Panc1 (cell line): Measurements from ENCODE around the gene EME1. TPM values are rescaled to one million over a fixed set of nuclear protein-coding genes. Genes with fewer than 3 reads are reported as not detected.

Source experiments
- ATAC-seq: fragments of 200-7000 bp; cut with Tn5 transposase; 2 replicates; pipeline ENCODE4 v1.9.1; 2020; ENCODE audit warnings: mild to moderate bottlenecking, moderate library complexity
- BruUV-seq: library from RNA; stranded (reverse); fragments of 400-500 nt; replicated peaks from 2 replicates; lab custom pipeline; 2021; lab: Mats Ljungman, UMichigan
- CTCF ChIA-PET: fragments of 300-600 bp; sonication (Branson Sonifier 250); formaldehyde crosslinking; loops from one replicate; lab custom pipeline; 2022; ENCODE audit warnings: antibody characterized with exemption; lab: Charles Lee
- POLR2A ChIA-PET: fragments of 300-600 bp; sonication (Branson Sonifier 250); formaldehyde crosslinking; loops from one replicate; lab custom pipeline; 2022; ENCODE audit warnings: antibody characterized with exemption; lab: Charles Lee
- DNase-seq: peaks from one replicate; pipeline ENCODE4 v3.0.0-alpha.2; 2010; ENCODE audit warnings: low read depth, low spot score
- H3K27ac ChIP-seq: 2 replicates; pipeline ENCODE4 v1.5.1; 2011; ENCODE audit warnings: mild to moderate bottlenecking, low read length, inconsistent platforms
- H3K27me3 ChIP-seq: fragments of 200-500 bp; sonication (Bioruptor generic); 2 replicates; pipeline ENCODE4 v1.6.0; 2014; ENCODE audit warnings: low read length, inconsistent platforms; ENCODE audit not compliant: control insufficient read depth, insufficient read depth
- H3K36me3 ChIP-seq: fragments of 200-500 bp; sonication (Bioruptor generic); 2 replicates; pipeline ENCODE4 v1.5.1; 2014; ENCODE audit warnings: inconsistent platforms, mild to moderate bottlenecking, low read length, moderate library complexity; ENCODE audit not compliant: control insufficient read depth, insufficient read depth
- H3K4me1 ChIP-seq: 2 replicates; pipeline ENCODE4 v1.5.1; 2011; ENCODE audit warnings: inconsistent platforms, mild to moderate bottlenecking, low read length, moderate library complexity; ENCODE audit not compliant: control insufficient read depth, insufficient read depth
- H3K4me3 ChIP-seq, 2 experiments: 2 replicates each; pipeline ENCODE4 v1.5.1; 2011 to 2012; ENCODE audit warnings: low read depth in 2 of 2, low read length in 2 of 2, mild to moderate bottlenecking in 2 of 2, inconsistent platforms in 1 of 2, moderate library complexity in 1 of 2
- H3K9me3 ChIP-seq: fragments of 200-500 bp; sonication (Bioruptor generic); 2 replicates; pipeline ENCODE4 v1.5.1; 2014; ENCODE audit warnings: low read depth, mild to moderate bottlenecking, inconsistent platforms, low read length, moderate library complexity; ENCODE audit not compliant: control insufficient read depth, insufficient read depth
- CTCF ChIP-seq: fragments of 450-650 bp; IDR thresholded peaks from 2 replicates; pipeline ENCODE4 v1.5.1; 2017; ENCODE audit warnings: mild to moderate bottlenecking
- POLR2AphosphoS5 ChIP-seq: IDR thresholded peaks from 2 replicates; pipeline ENCODE4 v1.6.1; 2012; ENCODE audit warnings: mild to moderate bottlenecking, low read depth, low read length, moderate library complexity
- REST ChIP-seq, 2 experiments: IDR thresholded peaks; 2 replicates each; pipeline ENCODE4 v1.6.1; 2011 to 2012; ENCODE audit warnings: low read depth in 2 of 2, control low read depth in 1 of 2, low read length in 1 of 2, mild to moderate bottlenecking in 1 of 2, moderate library complexity in 1 of 2; ENCODE audit not compliant: insufficient read depth in 1 of 2
- SIN3A ChIP-seq: IDR thresholded peaks from 2 replicates; pipeline ENCODE4 v1.6.1; 2012; ENCODE audit warnings: low read depth, mild to moderate bottlenecking, low read length, moderate library complexity, borderline replicate concordance; ENCODE audit not compliant: insufficient read depth
- TCF7L2 ChIP-seq: IDR thresholded peaks from 2 replicates; pipeline ENCODE4 v1.6.1; 2011; ENCODE audit warnings: mild to moderate bottlenecking, low read depth, low read length, inconsistent platforms
- in situ Hi-C: cut with HindIII; loops from 2 replicates; pipeline ENCODE4 v1.10.0; 2016; ENCODE audit warnings: low sequenced_read_pairs, low pct_unique_long_range_greater_than_20kb
- intact Hi-C: fragments of 100-400 bp; cut with micrococcal nuclease; formaldehyde crosslinking; loops from one replicate; pipeline ENCODE4 v1.10.0; 2022; ENCODE audit not compliant: unreplicated experiment
- total RNA-seq: library from RNA; stranded (reverse); gene quantifications from one replicate; pipeline ENCODE4 v1.2.1, GENCODE V29; 2021; ENCODE audit not compliant: unreplicated experiment

Gene EME1
- total RNA-seq, 1 experiment from 2014 or later = 15.3 TPM

GRCh38 chr17:50329716-50330115, 43.3 kb upstream of the EME1 start:
- Histone ChIP-seq H3K27me3 (no peaks in the 10 kb centered on the region), H3K4me1 (no peaks in the 10 kb centered on the region), H3K9me3 (no peaks in the 10 kb centered on the region), H3K4me3 (no peak overlapping the region), H3K36me3 (no peaks in the 10 kb centered on the region), H3K27ac (no peak overlapping the region)
- ChIA-PET POLR2A (no interaction called here), CTCF (no interaction called here)
- TF ChIP-seq POLR2AphosphoS5 (no peak), TCF7L2 (no peak), REST (IDR thresholded peaks at IDR 0.05; ENCODE audit: insufficient read depth in 1 of 2, low read depth in 2 of 2, low read length in 1 of 2) (no peak), CTCF (no peak), SIN3A (no peak)
- DNase-seq (no peak), ATAC-seq (no peak; the same call in 1 of the 2 replicates)
- BruUV-seq = no TSS peak
- in situ Hi-C loops (no loop called here), intact Hi-C loops (no loop called here)

DNA sequence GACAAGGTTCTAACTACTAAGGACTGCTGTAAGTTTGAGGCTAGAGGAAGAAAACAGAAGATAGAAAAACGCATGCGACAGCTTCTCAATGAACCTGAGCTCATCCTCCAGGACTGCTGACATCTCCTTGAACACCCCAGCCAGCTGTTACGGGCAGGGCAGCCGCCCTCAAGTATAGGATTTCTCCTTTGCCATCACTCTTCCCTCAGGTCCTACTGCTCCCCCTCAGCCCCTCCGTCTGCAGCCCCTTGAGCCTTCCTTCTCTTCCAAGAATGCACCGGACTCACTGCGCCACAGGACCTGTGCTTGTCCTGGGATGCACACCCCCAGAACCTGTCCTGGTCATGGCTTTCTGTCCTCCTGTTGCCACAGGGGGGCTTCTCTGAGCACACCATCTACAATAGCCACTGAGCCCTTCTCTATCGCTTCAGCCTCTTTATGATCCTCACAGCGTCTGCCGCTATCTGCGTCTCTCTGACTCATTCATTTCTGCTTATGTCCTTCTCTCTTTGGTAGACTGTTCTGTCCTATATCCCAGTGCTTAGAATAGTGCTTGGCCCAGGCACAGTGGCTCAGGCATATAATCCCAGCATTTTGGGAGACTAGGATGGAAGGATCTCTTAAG, 42.8 kb upstream of the EME1 start:
- Histone ChIP-seq H3K4me3 (no peak overlapping the region), H3K36me3 (no peaks in the 10 kb centered on the region), H3K27ac (no peak overlapping the region), H3K4me1 (no peaks in the 10 kb centered on the region), H3K9me3 (no peaks in the 10 kb centered on the region), H3K27me3 (no peaks in the 10 kb centered on the region)
- POLR2A ChIA-PET = no interaction called here
- CTCF ChIA-PET = no interaction called here
- BruUV-seq = no TSS peak
- ATAC-seq (no peak), DNase-seq (no peak)
- intact Hi-C loops = no loop called here
- no peak for TF ChIP-seq POLR2AphosphoS5
- no peak for TF ChIP-seq SIN3A
- no peak for TF ChIP-seq TCF7L2
- TF ChIP-seq CTCF = no peak
- TF ChIP-seq REST (IDR thresholded peaks at IDR 0.05; ENCODE audit: insufficient read depth in 1 of 2, low read depth in 2 of 2, low read length in 1 of 2) = no peak
- in situ Hi-C loops = no loop called here
